ENCODE data around the gene LSM14A. TPM values are rescaled to one million over a fixed set of nuclear protein-coding genes. Genes with fewer than 3 reads are reported as not detected.

LSM14A gene
- total RNA-seq, 1 experiment from 2014 or later, result 67.4 TPM

- TF ChIP-seq EZH2 (IDR thresholded peaks at IDR 0.05; ENCODE audit: low read length, unreplicated experiment) (no peak), EZH2phosphoT487 (IDR thresholded peaks at IDR 0.05; ENCODE audit: borderline replicate concordance, low read length) (no peak), CTCF (conservative IDR thresholded peaks at IDR 0.05; ENCODE audit: low read depth, low read length) (no peak)
- Histone ChIP-seq H3K9me2 (replicated peaks; ENCODE audit: low read length) (no peaks in the 10 kb centered on the region), H3K27ac (ENCODE audit: low read length) (no peak overlapping the region), H2AFZ (ENCODE audit: low read length) (no peak overlapping the region), H3F3A (ENCODE audit: low read length, unreplicated experiment) (no peaks in the 10 kb centered on the region), H3K36me3 (ENCODE audit: low read depth, low read length) (no peaks in the 10 kb centered on the region), H3K4me2 (ENCODE audit: low read length) (no peak overlapping the region), H3K79me2 (ENCODE audit: low read length) (peaks cover 4% of the 10 kb centered on the region; the same call in 1 of the 2 replicates), H3K27me3 (ENCODE audit: low read length) (no peaks in the 10 kb centered on the region), H4K20me1 (ENCODE audit: low read length) (no peaks in the 10 kb centered on the region), H3K9me3 (ENCODE audit: low read length) (no peaks in the 10 kb centered on the region), H3K4me1 (ENCODE audit: insufficient read depth, low read length) (peaks cover 9% of the 10 kb centered on the region), H3K4me3 (ENCODE audit: low read length) (no peak overlapping the region), H3K9ac (ENCODE audit: low read length) (no peak overlapping the region)
- no TSS peak for BruUV-seq (replicated peaks)
- no peak for ATAC-seq
- ChIA-PET CTCF (no interaction called here), POLR2A (ENCODE audit: unreplicated experiment) (no interaction called here)
- intact Hi-C loops (cut with micrococcal nuclease), result no loop called here
- no peak for DNase-seq
These were observed 104.3 kb downstream of the LSM14A start for GRCh38 chr19:34276614-34277013.

- no peaks in the 10 kb centered on the region for H3K27me3 ChIP-seq (ENCODE audit: low read length)
- DNase-seq (no peak), ATAC-seq (no peak)
- H3K9me2 ChIP-seq (replicated peaks; ENCODE audit: low read length), result no peaks in the 10 kb centered on the region
- POLR2A ChIA-PET (ENCODE audit: unreplicated experiment), result no interaction called here
- TF ChIP-seq CTCF (conservative IDR thresholded peaks at IDR 0.05; ENCODE audit: low read depth, low read length) (no peak), EZH2 (IDR thresholded peaks at IDR 0.05; ENCODE audit: low read length, unreplicated experiment) (no peak), EZH2phosphoT487 (IDR thresholded peaks at IDR 0.05; ENCODE audit: borderline replicate concordance, low read length) (no peak)
- H2AFZ ChIP-seq (ENCODE audit: low read length), result no peak overlapping the region
- no TSS peak for BruUV-seq (replicated peaks)
- H3K27ac ChIP-seq (ENCODE audit: low read length), result no peak overlapping the region
- peaks cover 9% of the 10 kb centered on the region for H3K4me1 ChIP-seq (ENCODE audit: insufficient read depth, low read length)
- no peak overlapping the region for H3K4me3 ChIP-seq (ENCODE audit: low read length)
- H3K4me2 ChIP-seq (ENCODE audit: low read length), result no peak overlapping the region
- intact Hi-C loops (cut with micrococcal nuclease), result no loop called here
- no peaks in the 10 kb centered on the region for H4K20me1 ChIP-seq (ENCODE audit: low read length)
- H3K36me3 ChIP-seq (ENCODE audit: low read depth, low read length), result no peaks in the 10 kb centered on the region
- H3K9ac ChIP-seq (ENCODE audit: low read length), result no peak overlapping the region
- CTCF ChIA-PET, result no interaction called here
- H3K9me3 ChIP-seq (ENCODE audit: low read length), result no peaks in the 10 kb centered on the region
- no peaks in the 10 kb centered on the region for H3F3A ChIP-seq (ENCODE audit: low read length, unreplicated experiment)
- H3K79me2 ChIP-seq (ENCODE audit: low read length), result peaks cover 4% of the 10 kb centered on the region; the same call in 1 of the 2 replicates
These were observed 104.9 kb downstream of the LSM14A start for GRCh38 chr19:34277244-34277643.

DNA sequence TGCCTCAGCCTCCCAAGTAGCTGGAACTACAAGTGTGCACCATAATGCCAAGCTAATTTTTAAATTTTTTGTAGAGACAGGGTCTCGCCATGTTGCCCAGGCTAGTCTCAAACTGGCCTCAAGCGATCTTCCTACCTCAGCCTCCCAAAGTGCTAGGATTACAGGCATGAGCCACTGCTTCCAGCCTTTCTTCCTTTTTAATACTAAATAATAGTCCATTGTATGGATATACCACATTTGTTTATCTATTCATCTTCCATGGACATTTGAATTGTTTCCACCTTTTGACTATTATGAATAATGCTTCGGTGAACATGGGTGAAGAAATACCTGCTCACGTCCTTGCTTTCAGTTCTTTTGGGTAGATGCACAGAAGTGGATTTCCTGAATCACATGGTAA, 106.5 kb downstream of the LSM14A start:
- POLR2A ChIA-PET (ENCODE audit: unreplicated experiment), result no interaction called here
- no peak for ATAC-seq
- TF ChIP-seq EZH2 (IDR thresholded peaks at IDR 0.05; ENCODE audit: low read length, unreplicated experiment) (no peak), CTCF (conservative IDR thresholded peaks at IDR 0.05; ENCODE audit: low read depth, low read length) (no peak), EZH2phosphoT487 (IDR thresholded peaks at IDR 0.05; ENCODE audit: borderline replicate concordance, low read length) (no peak)
- Histone ChIP-seq H3K27me3 (ENCODE audit: low read length) (no peaks in the 10 kb centered on the region), H3F3A (ENCODE audit: low read length, unreplicated experiment) (no peaks in the 10 kb centered on the region), H3K9me2 (replicated peaks; ENCODE audit: low read length) (no peaks in the 10 kb centered on the region), H4K20me1 (ENCODE audit: low read length) (peaks cover 4% of the 10 kb centered on the region; the same call in 1 of the 2 replicates), H3K9ac (ENCODE audit: low read length) (no peak overlapping the region), H3K27ac (ENCODE audit: low read length) (no peak overlapping the region), H3K36me3 (ENCODE audit: low read depth, low read length) (no peaks in the 10 kb centered on the region), H3K4me3 (ENCODE audit: low read length) (no peak overlapping the region), H3K79me2 (ENCODE audit: low read length) (peaks cover 4% of the 10 kb centered on the region; the same call in 1 of the 2 replicates), H3K4me2 (ENCODE audit: low read length) (no peak overlapping the region), H3K4me1 (ENCODE audit: insufficient read depth, low read length) (peaks cover 18% of the 10 kb centered on the region), H3K9me3 (ENCODE audit: low read length) (no peaks in the 10 kb centered on the region), H2AFZ (ENCODE audit: low read length) (no peak overlapping the region)
- no peak for DNase-seq
- intact Hi-C loops (cut with micrococcal nuclease), result no loop called here
- BruUV-seq (replicated peaks), result no TSS peak
- CTCF ChIA-PET, result no interaction called here

Other genes starting within 250 kb of the LSM14A start
- gene GARRE1, start 82.0 kb downstream of the LSM14A start, total RNA-seq (2014; rRNA removed), result 6.1 and 6.3 TPM in 2 replicates
- gene GPI, start 192.7 kb downstream of the LSM14A start, total RNA-seq (2014; rRNA removed), result 263 and 319 TPM in 2 replicates
- gene PDCD2L, start 231.9 kb downstream of the LSM14A start, total RNA-seq (2014; rRNA removed), result 31.5 and 38.4 TPM in 2 replicates

Data from PC-3 (cell line).